Measurements from ENCODE around the gene INS.

GRCh38 chr11:2158296-2158737, 2.7 kb downstream of the INS start:
- no peak for TF ChIP-seq CTCF (IDR thresholded peaks at IDR 0.05)
- TF ChIP-seq EP300 (IDR thresholded peaks at IDR 0.05; ENCODE audit: low read depth) = no peak
- no peak for TF ChIP-seq POLR2A (IDR thresholded peaks at IDR 0.05)

Data from transverse colon (tissue), 3 donors.